Activated CD8-positive, alpha-beta memory T cell treated with anti-CD3 and anti-CD28 coated beads for 4 hours (primary cell): ENCODE measurements around the gene SLC2A10.
A peak's percentile ranks its signal among the peaks of the same experiment; 100 is the strongest.

Experiments
- DNase-seq, 2 donors: peaks; one replicate each; pipeline ENCODE4 v3.0.0-alpha.2; 2020; ENCODE audit warnings: low read depth in 2 of 2

The SLC2A10 gene

GRCh38 chr20:46735436-46735835 is 26.0 kb downstream of the SLC2A10 start:
- no peak for DNase-seq

GRCh38 chr20:46739431-46740213 is 30.2 kb downstream of the SLC2A10 start:
- no peak for DNase-seq

- DNase-seq: no peak
Observed at GRCh38 chr20:46740214-46740609, 30.8 kb downstream of the SLC2A10 start.

GRCh38 chr20:46741924-46742668 is 32.6 kb downstream of the SLC2A10 start:
- DNase-seq: no peak

GRCh38 chr20:46742669-46743045 is 33.2 kb downstream of the SLC2A10 start:
- DNase-seq: no peak

- DNase-seq: no peak
Observed at GRCh38 chr20:46743088-46743487, 33.6 kb downstream of the SLC2A10 start.

GRCh38 chr20:46746956-46747526 is 37.6 kb downstream of the SLC2A10 start:
- DNase-seq: no peak

GRCh38 chr20:46749147-46749546 is 39.7 kb downstream of the SLC2A10 start:
- DNase-seq: no peak

- no peak for DNase-seq
Observed at GRCh38 chr20:46751856-46752255, 42.4 kb downstream of the SLC2A10 start.

- peak; percentile 6 to 13 for DNase-seq
Observed at GRCh38 chr20:46752728-46753127, 43.3 kb downstream of the SLC2A10 start.

- DNase-seq: no peak
Observed at GRCh38 chr20:46755483-46756413, 46.3 kb downstream of the SLC2A10 start.

- no peak for DNase-seq
Observed at GRCh38 chr20:46756419-46756818, 47.0 kb downstream of the SLC2A10 start.

GRCh38 chr20:46757135-46757534 is 47.7 kb downstream of the SLC2A10 start:
- DNase-seq: no peak

GRCh38 chr20:46757754-46758678 is 48.6 kb downstream of the SLC2A10 start:
- peak; percentile 14 to 21 for DNase-seq

GRCh38 chr20:46758929-46759669 is 49.6 kb downstream of the SLC2A10 start:
- DNase-seq: no peak

GRCh38 chr20:46761566-46761965 is 52.1 kb downstream of the SLC2A10 start:
- no peak for DNase-seq

- DNase-seq: no peak
Observed at GRCh38 chr20:46764068-46764467, 54.6 kb downstream of the SLC2A10 start.

GRCh38 chr20:46765506-46766120 is 56.2 kb downstream of the SLC2A10 start:
- DNase-seq: no peak

- DNase-seq: no peak
Observed at GRCh38 chr20:46767127-46767761, 57.8 kb downstream of the SLC2A10 start.
